Hindlimb muscle (tissue), 1 donor: ENCODE measurements around the gene RBPMS2. TPM values are rescaled to one million over a fixed set of nuclear protein-coding genes. Genes with fewer than 3 reads are reported as not detected.

Experiments
- DNase-seq: peaks from one replicate; pipeline ENCODE4 v3.0.0-alpha.2; 2013
- polyA plus RNA-seq: library from polyadenylated mRNA; unstranded; fragments of 120-200 nt; gene quantifications from one replicate; pipeline ENCODE4 v1.2.1, GENCODE V29; 2013; ENCODE audit not compliant: insufficient read length

The RBPMS2 gene
- polyA plus RNA-seq, 1 donor: 4.4 TPM

DNA sequence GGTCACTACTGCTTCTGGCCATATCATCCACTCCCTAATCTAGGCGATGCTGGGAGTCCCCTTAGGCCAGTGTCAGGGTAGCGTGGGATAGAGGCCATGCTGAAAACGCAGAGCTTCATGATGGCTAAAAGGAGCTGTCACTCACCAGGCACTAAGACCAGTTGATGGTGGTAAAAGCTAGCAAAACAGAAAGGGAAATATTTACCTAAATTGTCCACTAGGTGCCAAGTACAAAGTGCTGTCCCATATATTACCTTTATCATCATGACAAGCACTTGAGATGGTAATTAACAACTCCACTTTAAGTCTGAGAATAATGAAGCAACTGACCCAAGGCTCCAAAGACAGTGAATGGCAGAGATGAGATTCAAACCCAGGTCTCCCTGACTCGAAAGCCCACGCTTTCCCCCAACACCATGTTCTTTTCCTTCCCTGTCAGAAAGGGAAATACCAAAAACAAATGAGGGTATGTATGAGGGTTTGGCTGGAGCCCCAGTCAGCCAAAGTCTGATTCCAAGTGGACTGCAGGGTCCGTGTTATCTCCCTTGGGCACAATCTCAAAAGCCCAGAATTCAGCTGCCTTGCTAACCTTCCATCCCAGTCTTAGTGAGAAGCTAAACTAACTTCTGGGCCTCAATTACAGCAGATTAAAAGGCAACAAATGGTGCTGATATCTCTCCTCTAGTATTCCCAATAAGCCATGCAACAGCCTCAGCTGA lies 84.7 kb downstream of the RBPMS2 start:
- no peak for DNase-seq

DNA sequence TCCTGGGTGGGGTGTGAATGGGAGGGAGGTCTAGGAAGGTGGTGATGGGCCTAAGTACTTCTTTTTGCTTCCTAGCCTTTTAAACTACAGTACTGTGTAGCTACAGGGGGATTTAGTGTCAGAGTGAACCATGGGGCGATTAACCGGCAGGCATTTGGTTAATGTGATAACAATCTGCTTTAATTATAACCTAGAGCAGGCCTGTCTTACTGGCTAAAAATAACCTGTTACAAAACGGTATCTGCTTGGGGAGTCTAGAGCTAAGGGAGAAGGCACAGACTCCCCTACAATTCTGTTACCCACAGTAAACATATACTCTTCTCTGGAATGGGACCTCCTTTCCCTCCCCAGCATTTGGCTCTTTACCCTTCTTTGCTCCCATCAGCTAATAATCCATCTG lies 85.4 kb downstream of the RBPMS2 start:
- DNase-seq: no peak

Other genes with a start within 250 kb of the RBPMS2 start
- 8.6 TPM for gene PIF1, start 50.1 kb upstream of the RBPMS2 start, polyA plus RNA-seq
- gene PLEKHO2, start 66.3 kb upstream of the RBPMS2 start, polyA plus RNA-seq: 16.7 TPM
- gene ANKDD1A, start 136.3 kb upstream of the RBPMS2 start, polyA plus RNA-seq: 6.1 TPM
- 75.3 TPM for gene SPG21, start 214.3 kb upstream of the RBPMS2 start, polyA plus RNA-seq